Left lung (tissue), 10 donors: ENCODE data around the gene KIF19. TPM values are rescaled to one million over a fixed set of nuclear protein-coding genes. Genes with fewer than 3 reads are reported as not detected.
A peak's percentile ranks its signal among the peaks of the same experiment; 100 is the strongest.

Source experiments
- ATAC-seq: fragments of 200-7000 bp; cut with Tn5 transposase; one replicate; pipeline ENCODE4 v1.9.1; 2020; ENCODE audit warnings: moderate library complexity
- DNase-seq, 4 donors: peaks; one replicate each; pipeline ENCODE4 v3.0.0-alpha.2; 2013 to 2020
- H3K27ac ChIP-seq, 2 donors: fragments of 200-600 bp; sonication (generic) in 1 of 2; one replicate each; pipeline versions ENCODE4 v1.5.0 to v1.8.0; 2020 to 2021
- H3K27me3 ChIP-seq, 2 donors: fragments of 200-600 bp; sonication (generic) in 1 of 2; one replicate each; pipeline versions ENCODE4 v1.5.0 to v1.8.0; 2020 to 2021
- H3K36me3 ChIP-seq, 2 donors: fragments of 200-600 bp; sonication (generic) in 1 of 2; one replicate each; pipeline versions ENCODE4 v1.5.0 to v1.8.0; 2020 to 2021
- H3K4me1 ChIP-seq, 2 donors: fragments of 200-600 bp; one replicate each; pipeline ENCODE4 v1.8.0; 2021
- H3K4me3 ChIP-seq, 2 donors: fragments of 200-600 bp; sonication (generic) in 1 of 2; one replicate each; pipeline versions ENCODE4 v1.5.0 to v1.8.0; 2020 to 2021; ENCODE audit warnings: mild to moderate bottlenecking in 1 of 2
- H3K9me3 ChIP-seq, 2 donors: fragments of 200-600 bp; sonication (generic) in 1 of 2; one replicate each; pipeline versions ENCODE4 v1.5.0 to v1.8.0; 2020 to 2021
- CTCF ChIP-seq, 2 donors: fragments of 200-600 bp; sonication (generic) in 1 of 2; IDR thresholded peaks; one replicate each; pipeline versions ENCODE4 v1.5.0 to v1.8.0; 2021; ENCODE audit warnings: antibody characterized with exemption in 2 of 2
- intact Hi-C, 2 donors: fragments of 100-400 bp; cut with DNase I; formaldehyde crosslinking; loops; one replicate each; pipeline versions ENCODE4 v1.11.2 to v1.14.2; 2022
- polyA plus RNA-seq, 6 donors: library from polyadenylated mRNA; unstranded; fragments of 120-200 nt; gene quantifications; one replicate each; pipeline ENCODE4 v1.2.1, GENCODE V29; 2013; ENCODE audit not compliant: insufficient read length in 6 of 6
- total RNA-seq, 2 donors: library from RNA; stranded (reverse); fragmentation: NEBNext Ultra II Directional; extraction: Animal tissue kit (Norgen Biotek cat#: 25700); gene quantifications; one replicate each; pipeline ENCODE4 v1.2.1, GENCODE V29; 2021
- donor health status: DM: no; HTN: yes; CAD: no.
- donor health status: DM: no; HTN: no; CAD: no.

Gene KIF19
- total and polyA plus RNA-seq, 8 donors, result 0.61 to 2.6 (median 1.5) TPM; not detected in 1

GRCh38 chr17:74296548-74296936 lies 29.5 kb upstream of the KIF19 start:
- ATAC-seq, result peak; percentile 86
- no peaks in the 10 kb centered on the region for H3K36me3 ChIP-seq
- no peaks in the 10 kb centered on the region for H3K4me1 ChIP-seq
- no peak overlapping the region for H3K27ac ChIP-seq
- peak in 3 of 4 donors; percentile 54 to 57 (median 57) for DNase-seq
- intact Hi-C loops, result loop anchor here in 1 of 2 donors (5.0 kb wide), 1 partner anchor 84 kb away; the partner anchor contains the start of gene TTYH2
- H3K27me3 ChIP-seq, result peaks cover 0 to 23% of the 10 kb centered on the region in 2 donors
- no peaks in the 10 kb centered on the region for H3K9me3 ChIP-seq
- peak; percentile 32 to 34 for TF ChIP-seq CTCF (IDR thresholded peaks at IDR 0.05)
- no peak overlapping the region for H3K4me3 ChIP-seq

- Histone ChIP-seq H3K9me3 (no peaks in the 10 kb centered on the region), H3K27ac (no peak overlapping the region), H3K27me3 (peaks cover 0 to 23% of the 10 kb centered on the region in 2 donors), H3K4me1 (no peaks in the 10 kb centered on the region), H3K36me3 (no peaks in the 10 kb centered on the region), H3K4me3 (no peak overlapping the region)
- ATAC-seq, result no peak
- peak in 1 of 4 donors; percentile 22 for DNase-seq
- intact Hi-C loops, result loop anchor here in 1 of 2 donors (5.0 kb wide), 1 partner anchor 86 kb away; the partner anchor contains the start of gene TTYH2
- no peak for TF ChIP-seq CTCF (IDR thresholded peaks at IDR 0.05)
Observed at GRCh38 chr17:74297941-74298340, 28.1 kb upstream of the KIF19 start.

GRCh38 chr17:74298778-74299177 lies 27.2 kb upstream of the KIF19 start:
- H3K4me3 ChIP-seq, result no peak overlapping the region
- no peaks in the 10 kb centered on the region for H3K36me3 ChIP-seq
- peaks cover 0 to 23% of the 10 kb centered on the region in 2 donors for H3K27me3 ChIP-seq
- H3K9me3 ChIP-seq, result no peaks in the 10 kb centered on the region
- H3K27ac ChIP-seq, result no peak overlapping the region
- no peak for TF ChIP-seq CTCF (IDR thresholded peaks at IDR 0.05)
- intact Hi-C loops, result loop anchor here in 1 of 2 donors (5.0 kb wide), 1 partner anchor 86 kb away; the partner anchor contains the start of gene TTYH2
- ATAC-seq (no peak), DNase-seq (no peak)
- H3K4me1 ChIP-seq, result no peaks in the 10 kb centered on the region

- no peak overlapping the region for H3K4me3 ChIP-seq
- no peaks in the 10 kb centered on the region for H3K4me1 ChIP-seq
- H3K9me3 ChIP-seq, result no peaks in the 10 kb centered on the region
- intact Hi-C loops, result loop anchor here in 1 of 2 donors (5.0 to 10.0 kb wide), 2 partner anchors 55 to 87 kb away; partner anchors contain the start of gene TTYH2
- no peak for DNase-seq
- H3K27ac ChIP-seq, result no peak overlapping the region
- no peak for TF ChIP-seq CTCF (IDR thresholded peaks at IDR 0.05)
- H3K36me3 ChIP-seq, result no peaks in the 10 kb centered on the region
- no peak for ATAC-seq
- peaks cover 0 to 23% of the 10 kb centered on the region in 2 donors for H3K27me3 ChIP-seq
Observed at GRCh38 chr17:74299226-74300009, 26.6 kb upstream of the KIF19 start.

GRCh38 chr17:74303305-74303704 lies 22.7 kb upstream of the KIF19 start:
- DNase-seq (no peak), ATAC-seq (no peak)
- Histone ChIP-seq H3K9me3 (peaks cover 0 to 15% of the 10 kb centered on the region in 2 donors), H3K4me1 (peaks cover 0 to 2% of the 10 kb centered on the region in 2 donors), H3K27me3 (peaks cover 0 to 21% of the 10 kb centered on the region in 2 donors), H3K4me3 (no peak overlapping the region), H3K36me3 (no peaks in the 10 kb centered on the region), H3K27ac (no peak overlapping the region)
- intact Hi-C loops, result loop anchor here in 1 of 2 donors (10.0 kb wide), 1 partner anchor 51 kb away; no protein-coding TSS in a partner anchor
- no peak for TF ChIP-seq CTCF (IDR thresholded peaks at IDR 0.05)
